GM18502 (cell line): ENCODE measurements around the gene KIR2DL1.
"Not testable (repeated sequence)": the region's sequence is repeated elsewhere in the genome, so short reads cannot be mapped to it uniquely, and the experiment has no call there.

Experiments
- ATAC-seq: cut with Tn5 transposase; IDR thresholded peaks from one replicate; pipeline ENCODE4 v1.9.1; 2021; ENCODE audit warnings: mild to moderate bottlenecking; ENCODE audit not compliant: unreplicated experiment, poor library complexity

The KIR2DL1 gene

DNA sequence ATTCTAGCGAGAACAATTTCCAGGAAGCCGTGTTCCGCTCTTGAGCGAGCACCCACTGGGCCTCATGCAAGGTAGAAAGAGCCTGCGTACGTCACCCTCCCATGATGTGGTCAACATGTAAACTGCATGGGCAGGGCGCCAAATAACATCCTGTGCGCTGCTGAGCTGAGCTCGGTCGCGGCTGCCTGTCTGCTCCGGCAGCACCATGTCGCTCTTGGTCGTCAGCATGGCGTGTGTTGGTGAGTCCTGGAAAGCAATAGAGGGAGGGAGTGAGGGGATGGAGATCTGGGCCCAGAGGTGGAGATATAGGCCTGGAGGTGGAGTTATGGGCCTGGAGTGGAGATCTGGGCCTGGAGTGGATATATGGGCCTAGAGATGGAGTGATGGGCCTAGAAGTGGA is at the start of gene KIR2DL1:
KIR2DL1 (plus strand) TSS at position 148 of the 400 bp plus-strand sequence; CDS start at position 206, 58 bp downstream.
- not testable (repeated sequence) for ATAC-seq

DNA sequence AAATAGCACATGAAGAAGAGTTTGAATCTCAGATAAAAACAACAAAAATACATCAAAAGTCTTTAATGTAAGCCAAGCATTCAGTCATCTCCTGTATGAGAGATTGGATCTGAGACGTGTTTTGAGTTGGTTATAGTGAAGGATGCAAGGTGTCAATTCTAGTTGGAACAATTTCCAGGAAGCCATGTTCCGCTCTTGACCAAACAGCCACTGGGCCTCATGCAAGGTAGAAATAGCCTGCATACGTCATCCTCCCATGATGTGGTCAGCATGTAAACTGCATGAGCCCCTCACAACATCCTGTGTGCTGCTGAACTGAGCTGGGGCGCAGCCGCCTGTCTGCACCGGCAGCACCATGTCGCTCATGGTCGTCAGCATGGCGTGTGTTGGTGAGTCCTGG is 45.5 kb upstream of the KIR2DL1 start, which contains the start of gene KIR3DL3:
KIR3DL3 (plus strand) TSS at position 301 of the 400 bp plus-strand sequence; CDS start at position 356, 55 bp downstream.
- ATAC-seq, result no peak

DNA sequence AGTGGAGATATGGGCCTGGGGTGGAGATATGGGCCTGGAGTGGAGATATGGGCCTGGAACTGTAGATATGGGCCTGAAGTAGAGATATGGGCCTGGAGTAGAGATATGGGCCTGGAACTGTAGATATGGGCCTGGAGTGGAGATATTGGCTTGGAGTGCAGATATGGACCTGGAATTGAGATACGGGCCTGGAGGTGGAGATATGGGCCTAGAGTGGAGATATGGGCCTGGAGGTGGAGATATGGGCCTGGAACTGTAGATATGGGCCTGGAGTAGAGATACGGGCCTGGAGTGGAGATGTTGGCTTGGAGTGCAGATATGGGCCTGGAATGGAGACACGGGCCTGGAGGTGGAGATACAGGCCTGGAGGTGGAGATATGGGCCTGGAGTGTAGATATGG is 44.9 kb upstream of the KIR2DL1 start:
- ATAC-seq, result no peak

DNA sequence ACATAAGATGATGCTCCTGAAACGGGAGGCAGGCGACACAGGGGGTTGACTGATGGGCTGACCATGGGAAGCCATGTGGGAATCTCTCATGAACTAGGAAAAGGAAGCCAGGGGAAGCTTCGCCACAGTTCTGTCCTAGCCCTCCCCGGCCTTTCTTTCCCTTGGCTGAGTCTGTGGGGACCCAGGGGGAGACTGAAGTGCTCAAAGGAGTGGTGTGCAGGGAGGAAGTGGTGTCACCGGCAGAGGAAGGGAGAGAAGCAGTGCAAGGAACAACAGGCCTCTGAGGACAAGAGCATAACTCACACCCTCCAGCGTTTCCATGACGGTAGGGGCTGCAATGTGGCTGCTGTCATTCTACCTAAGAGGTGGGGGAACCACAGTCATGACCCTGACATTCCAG is 44.3 kb upstream of the KIR2DL1 start:
- ATAC-seq, result no peak

DNA sequence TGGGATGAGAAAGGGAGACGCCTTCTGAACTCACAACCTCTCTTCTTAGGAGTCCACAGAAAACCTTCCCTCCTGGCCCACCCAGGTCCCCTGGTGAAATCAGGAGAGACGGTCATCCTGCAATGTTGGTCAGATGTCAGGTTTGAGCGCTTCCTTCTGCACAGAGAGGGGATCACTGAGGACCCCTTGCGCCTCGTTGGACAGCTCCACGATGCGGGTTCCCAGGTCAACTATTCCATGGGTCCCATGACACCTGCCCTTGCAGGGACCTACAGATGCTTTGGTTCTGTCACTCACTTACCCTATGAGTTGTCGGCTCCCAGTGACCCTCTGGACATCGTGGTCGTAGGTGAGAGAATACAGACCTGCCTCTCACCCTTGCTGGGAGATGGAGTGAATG is 42.0 kb upstream of the KIR2DL1 start:
- ATAC-seq, result no peak

DNA sequence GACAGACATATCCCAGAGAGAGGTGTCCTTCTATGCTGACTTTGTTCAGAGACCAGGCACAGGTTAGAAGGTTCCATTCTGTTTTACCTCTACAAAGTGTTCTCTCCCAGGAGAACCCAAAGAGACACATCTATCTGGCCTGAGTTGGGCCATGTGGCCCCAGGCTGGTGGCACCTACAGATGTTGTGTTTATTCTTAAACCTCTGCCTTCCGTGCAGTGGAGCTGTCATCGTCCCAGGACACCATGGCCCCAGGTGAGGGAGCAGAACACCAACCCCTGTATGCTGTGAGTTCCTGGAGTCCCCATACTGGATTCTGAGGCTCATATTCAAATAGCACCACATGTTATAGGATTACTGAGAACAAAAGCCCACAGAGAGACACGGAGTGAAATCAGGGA is 41.4 kb upstream of the KIR2DL1 start:
- ATAC-seq, result no peak

DNA sequence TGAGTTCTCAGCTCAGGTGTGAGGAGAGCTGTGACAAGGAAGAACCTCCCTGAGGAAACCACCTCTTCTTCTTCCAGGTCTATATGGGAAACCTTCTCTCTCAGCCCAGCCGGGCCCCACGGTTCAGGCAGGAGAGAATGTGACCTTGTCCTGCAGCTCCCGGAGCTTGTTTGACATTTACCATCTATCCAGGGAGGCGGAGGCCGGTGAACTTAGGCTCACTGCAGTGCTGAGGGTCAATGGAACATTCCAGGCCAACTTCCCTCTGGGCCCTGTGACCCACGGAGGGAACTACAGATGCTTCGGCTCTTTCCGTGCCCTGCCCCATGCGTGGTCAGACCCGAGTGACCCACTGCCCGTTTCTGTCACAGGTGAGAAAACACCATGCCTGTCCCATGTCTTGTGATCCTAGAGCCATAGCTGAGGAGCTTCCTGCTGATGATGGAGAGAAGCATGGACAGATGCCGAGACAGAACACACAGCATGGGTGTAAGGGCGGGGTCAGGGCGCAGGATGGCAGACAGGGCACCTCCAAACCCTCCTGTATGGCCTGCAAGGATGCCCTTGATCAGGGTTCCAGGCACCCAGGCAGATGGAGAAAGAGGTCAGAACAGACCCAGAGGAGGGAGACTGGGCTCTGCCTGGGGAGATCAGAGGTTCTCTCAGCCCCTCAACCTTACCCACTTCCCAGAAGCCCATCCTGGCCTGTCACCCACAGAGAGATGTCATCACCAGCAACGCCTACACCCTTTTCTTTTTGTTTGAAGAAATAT is 40.0 kb upstream of the KIR2DL1 start:
- ATAC-seq, result no peak

DNA sequence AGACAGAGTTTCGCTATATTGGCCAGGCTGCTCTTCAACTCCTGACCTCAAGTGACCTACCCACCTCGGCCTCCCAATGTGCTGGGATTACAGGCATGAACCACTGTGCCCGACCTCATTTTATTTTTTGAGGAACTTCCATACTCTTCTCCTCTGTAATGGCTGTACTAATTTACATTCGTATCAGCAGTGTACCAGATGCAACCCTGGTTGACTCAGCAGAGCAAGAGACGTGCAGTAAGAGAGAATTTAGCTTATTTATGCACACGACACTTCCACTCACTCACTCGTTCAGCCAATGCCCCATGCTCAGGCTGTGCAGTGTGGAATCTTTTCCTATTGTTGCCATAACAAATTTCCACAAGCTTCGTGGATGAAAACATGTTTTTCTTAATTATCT is 38.4 kb upstream of the KIR2DL1 start:
- no peak for ATAC-seq

DNA sequence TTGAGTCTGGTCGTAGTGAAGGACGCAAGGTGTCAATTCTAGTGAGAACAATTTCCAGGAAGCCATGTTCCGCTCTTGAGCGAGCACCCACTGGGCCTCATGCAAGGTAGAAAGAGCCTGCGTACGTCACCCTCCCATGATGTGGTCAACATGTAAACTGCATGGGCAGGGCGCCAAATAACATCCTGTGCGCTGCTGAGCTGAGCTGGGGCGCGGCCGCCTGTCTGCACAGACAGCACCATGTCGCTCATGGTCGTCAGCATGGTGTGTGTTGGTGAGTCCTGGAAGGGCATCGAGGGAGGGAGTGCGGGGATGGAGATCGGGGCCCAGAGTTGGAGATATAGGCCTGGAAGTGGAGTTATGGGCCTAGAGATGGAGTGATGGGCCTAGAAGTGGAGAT is 31.3 kb upstream of the KIR2DL1 start, which contains the start of gene KIR2DL3:
KIR2DL3 (plus strand) TSS at position 208 of the 400 bp plus-strand sequence; CDS start at position 241, 33 bp downstream.
- ATAC-seq, result not testable (repeated sequence)

DNA sequence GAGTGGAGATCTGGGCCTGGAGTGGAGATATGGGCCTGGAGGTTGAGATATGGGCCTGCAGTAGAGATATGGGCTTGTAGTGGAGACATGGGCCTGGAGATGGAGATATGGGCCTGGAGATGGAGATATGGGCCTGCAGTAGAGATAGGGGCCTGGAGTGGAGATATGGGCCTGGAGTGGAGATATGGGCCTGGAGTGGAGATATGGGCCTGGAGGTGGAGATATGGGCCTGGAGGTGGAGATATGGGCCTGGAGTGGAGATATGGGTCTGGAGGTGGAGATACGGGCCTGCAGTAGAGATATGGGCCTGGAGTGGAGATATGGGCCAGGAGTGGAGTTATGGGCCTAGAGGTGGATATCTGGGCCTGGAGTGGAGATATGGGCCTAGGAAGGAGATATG is 30.9 kb upstream of the KIR2DL1 start:
- no peak for ATAC-seq

DNA sequence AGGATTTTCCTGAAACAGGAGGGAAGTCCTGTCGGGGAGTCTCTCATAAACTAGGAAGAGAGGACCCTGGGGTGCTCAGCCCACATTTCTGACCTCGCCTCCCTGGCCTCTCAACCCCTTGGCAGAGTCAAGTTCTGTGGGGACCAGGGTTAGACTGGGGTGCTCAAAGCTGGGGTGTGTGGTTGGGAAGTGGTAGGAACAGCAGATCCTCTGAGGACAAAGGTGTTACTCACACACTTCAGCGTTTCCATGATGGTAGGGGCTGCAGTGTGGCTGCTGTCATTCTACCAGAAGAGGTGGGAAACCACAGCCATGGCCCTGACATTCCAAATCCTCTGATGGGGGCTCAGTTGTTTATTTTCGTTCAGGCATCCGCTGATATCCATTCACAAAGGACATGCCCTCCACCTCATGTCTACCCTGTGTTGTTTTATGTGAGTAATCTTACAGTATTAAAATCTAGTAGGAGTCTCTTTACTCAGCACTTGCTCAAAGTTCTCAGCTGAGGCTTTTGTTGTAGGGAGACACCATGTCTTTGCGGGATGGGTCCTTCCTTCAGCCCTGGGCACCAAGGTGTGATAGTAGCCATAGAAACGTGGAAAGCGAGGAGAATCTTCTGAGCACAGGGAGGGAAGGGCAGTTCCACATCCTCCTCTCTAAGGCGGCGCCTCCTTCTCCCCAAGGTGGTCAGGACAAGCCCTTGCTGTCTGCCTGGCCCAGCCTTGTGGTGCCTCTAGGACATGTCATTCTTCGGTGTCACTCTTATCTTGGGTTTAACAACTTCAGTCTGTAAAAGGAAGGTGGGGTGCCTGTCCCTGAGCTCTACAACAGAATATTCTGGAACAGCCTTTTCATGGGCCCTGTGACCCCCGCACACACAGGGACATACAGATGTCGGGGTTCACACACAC is 29.8 kb upstream of the KIR2DL1 start:
- ATAC-seq, result no peak

DNA sequence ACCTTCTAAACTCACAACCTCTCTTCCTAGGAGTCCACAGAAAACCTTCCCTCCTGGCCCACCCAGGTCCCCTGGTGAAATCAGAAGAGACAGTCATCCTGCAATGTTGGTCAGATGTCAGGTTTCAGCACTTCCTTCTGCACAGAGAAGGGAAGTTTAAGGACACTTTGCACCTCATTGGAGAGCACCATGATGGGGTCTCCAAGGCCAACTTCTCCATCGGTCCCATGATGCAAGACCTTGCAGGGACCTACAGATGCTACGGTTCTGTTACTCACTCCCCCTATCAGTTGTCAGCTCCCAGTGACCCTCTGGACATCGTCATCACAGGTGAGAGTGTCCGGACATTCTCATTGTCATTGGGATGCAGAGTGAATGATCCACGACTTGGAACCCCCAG is 27.6 kb upstream of the KIR2DL1 start:
- not testable (repeated sequence) for ATAC-seq

DNA sequence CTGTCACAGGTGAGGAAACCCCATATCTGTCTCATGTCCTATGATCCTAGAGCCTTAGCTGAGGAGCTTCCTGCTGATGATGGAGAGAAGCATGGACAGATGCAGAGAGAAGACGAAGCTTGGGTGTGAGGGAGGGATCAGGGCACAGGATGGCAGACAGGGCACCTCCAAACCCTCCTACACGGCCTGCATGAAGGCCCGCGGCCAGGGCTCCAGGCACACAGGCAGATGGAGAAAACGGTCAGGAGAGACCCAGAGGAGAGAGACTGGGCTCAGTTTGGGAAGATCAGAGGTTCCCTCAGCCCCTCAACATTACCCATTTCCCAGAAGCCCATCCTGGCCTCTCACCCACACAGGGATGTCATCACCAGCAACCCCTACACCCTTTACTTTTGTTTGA is 25.5 kb upstream of the KIR2DL1 start:
- not testable (repeated sequence) for ATAC-seq

DNA sequence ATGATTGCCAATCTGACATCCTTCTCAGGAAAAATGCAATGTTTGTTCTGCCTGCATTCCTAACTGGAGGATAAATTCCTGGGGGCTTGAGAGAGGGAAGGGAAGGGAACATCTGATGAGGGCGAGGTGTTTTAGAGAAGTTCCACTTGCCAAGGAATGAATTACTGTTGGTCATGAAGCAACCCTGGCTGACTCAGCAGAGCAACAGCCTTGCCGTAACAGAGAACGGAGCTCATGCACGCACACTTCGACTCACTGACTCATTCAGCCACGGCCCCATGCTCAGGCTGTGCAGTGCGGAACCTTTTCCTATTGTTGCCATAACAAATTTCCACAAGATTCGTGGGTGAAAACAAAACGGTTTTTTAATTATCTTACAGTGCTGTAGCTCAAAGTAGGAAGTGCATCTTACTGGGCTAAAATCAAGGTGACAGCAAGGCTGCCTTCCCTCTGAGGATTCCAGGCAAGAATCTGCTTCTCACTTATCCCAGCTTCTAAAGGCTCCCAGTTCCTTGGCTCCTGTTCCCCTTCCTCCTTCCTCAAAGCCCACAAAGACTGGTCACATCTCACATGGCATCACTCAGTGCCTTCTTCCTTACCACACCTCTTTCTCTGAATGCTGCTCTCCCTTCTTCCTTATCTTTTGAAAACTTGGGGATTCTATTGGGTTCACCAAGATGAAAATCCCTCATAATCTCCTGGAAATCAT is 21.8 kb upstream of the KIR2DL1 start:
- ATAC-seq, result not testable (repeated sequence)

DNA sequence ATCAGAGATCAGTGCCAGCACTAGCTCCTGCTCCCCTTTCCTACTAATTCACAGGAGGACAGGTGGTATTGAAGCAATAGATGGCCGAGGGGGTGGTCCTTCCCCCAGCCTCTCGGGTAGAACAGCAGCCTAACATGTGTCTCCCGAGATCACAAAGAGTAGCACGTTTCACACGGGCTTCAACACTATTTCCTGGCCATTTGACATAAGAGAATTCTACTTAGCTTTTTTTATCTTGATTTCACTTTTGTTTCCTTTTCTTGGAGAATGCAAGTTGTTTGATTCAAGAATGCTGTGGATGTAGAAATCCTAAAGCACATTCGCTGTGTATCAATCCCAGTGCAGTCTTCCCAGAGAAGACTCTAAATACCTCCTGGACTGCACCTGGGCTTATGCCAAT is 19.3 kb upstream of the KIR2DL1 start:
- not testable (repeated sequence) for ATAC-seq

DNA sequence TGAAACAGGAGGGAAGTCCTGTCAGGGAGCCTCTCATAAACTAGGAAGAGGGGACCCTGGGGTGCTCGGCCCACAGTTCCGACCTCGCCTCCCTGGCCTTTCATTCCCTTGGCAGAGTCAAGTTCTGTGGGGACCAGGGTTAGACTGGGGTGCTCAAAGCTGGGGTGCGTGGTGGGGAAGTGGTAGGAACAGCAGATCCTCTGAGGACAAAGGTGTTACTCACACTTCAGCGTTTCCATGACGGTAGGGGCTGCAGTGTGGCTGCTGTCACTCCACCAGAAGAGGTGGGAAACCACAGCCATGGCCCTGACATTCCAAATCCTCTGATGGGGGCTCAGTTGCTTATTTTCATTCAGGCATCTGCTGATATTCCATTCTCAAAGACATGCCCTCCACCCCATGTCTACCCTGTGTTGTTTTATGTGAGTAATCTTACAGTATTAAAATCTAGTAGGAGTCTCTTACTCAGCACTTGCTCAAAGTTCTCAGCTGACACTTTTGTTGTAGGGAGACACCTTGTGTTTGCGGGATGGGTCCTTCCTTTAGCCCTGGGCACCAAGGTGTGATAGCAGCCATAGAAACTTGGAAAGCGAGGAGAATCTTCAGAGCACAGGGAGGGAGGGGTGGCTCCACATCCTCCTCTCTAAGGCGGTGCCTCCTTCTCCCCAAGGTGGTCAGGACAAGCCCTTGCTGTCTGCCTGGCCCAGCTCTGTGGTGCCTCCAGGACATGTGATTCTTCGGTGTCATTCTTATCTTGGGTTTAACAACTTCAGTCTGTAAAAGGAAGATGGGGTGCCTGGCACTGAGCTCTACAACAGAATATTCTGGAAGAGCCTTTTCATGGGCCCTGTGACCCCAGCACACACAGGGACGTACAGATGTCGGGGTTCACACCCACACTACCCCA is 13.1 kb upstream of the KIR2DL1 start:
- not testable (repeated sequence) for ATAC-seq

DNA sequence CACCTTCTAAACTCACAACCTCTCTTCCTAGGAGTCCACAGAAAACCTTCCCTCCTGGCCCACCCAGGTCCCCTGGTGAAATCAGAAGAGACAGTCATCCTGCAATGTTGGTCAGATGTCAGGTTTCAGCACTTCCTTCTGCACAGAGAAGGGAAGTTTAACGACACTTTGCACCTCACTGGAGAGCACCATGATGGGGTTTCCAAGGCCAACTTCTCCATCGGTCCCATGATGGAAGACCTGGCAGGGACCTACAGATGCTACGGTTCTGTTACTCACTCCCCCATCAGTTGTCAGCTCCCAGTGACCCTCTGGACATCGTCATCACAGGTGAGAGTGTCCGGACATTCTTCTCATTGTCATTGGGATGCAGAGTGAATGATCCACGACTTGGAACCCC is 11.0 kb upstream of the KIR2DL1 start:
- ATAC-seq, result not testable (repeated sequence)

DNA sequence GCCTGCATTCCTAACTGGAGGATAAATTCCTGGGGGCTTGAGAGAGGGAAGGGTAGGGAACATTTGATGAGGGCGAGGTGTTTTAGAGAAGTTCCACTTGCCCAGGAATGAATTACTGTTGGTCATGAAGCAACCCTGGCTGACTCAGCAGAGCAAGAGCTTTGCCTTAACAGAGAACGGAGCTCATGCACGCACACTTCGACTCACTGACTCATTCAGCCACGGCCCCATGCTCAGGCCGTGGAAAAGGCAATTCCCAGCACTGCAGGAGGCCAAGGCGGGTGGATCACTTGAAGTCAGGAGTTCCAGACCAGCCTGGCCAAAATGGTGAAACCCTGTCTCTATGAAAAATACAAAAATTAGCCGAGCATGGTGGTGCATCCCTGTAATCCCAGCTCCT is 5.4 kb upstream of the KIR2DL1 start:
- ATAC-seq, result not testable (repeated sequence)

DNA sequence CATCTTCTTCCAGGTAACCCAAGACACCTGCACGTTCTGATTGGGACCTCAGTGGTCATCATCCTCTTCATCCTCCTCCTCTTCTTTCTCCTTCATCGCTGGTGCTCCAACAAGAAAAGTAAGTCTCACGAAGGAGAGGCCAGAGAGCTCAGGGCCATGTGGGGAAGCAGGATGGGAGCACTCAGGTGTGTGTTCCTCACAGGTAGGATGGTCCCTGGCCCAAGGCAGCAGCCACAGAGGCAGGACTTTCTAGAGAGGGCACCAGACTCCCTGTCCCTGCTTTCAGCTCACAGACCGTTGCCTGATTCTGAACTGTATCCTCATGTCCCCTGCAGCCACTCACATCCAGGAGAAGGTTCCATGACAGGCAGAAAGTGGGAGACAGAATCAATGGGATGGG is 3.1 kb upstream of the KIR2DL1 start:
- ATAC-seq, result not testable (repeated sequence)
